ENCODE measurements around the gene AGPAT2.

- TF ChIP-seq, protein P1, sequence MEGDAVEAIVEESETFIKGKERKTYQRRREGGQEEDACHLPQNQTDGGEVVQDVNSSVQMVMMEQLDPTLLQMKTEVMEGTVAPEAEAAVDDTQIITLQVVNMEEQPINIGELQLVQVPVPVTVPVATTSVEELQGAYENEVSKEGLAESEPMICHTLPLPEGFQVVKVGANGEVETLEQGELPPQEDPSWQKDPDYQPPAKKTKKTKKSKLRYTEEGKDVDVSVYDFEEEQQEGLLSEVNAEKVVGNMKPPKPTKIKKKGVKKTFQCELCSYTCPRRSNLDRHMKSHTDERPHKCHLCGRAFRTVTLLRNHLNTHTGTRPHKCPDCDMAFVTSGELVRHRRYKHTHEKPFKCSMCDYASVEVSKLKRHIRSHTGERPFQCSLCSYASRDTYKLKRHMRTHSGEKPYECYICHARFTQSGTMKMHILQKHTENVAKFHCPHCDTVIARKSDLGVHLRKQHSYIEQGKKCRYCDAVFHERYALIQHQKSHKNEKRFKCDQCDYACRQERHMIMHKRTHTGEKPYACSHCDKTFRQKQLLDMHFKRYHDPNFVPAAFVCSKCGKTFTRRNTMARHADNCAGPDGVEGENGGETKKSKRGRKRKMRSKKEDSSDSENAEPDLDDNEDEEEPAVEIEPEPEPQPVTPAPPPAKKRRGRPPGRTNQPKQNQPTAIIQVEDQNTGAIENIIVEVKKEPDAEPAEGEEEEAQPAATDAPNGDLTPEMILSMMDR (conservative IDR thresholded peaks at IDR 0.05), result no peak
- TF ChIP-seq ZFX (IDR thresholded peaks at IDR 0.05), result no peak
These were observed 58.0 kb downstream of the AGPAT2 start for GRCh38 chr9:136629001-136629878.

Data from C4-2B (cell line).